ENCODE measurements around the gene RIOK3. TPM values are rescaled to one million over a fixed set of nuclear protein-coding genes. Genes with fewer than 3 reads are reported as not detected.

Gene RIOK3
- total RNA-seq, 1 experiment from 2014 or later, result 19.4 TPM

- TF ChIP-seq MAX (CRISPR knock-in tag; IDR thresholded peaks at IDR 0.05), result peak; percentile 85
- TF ChIP-seq CREM (CRISPR knock-in tag; IDR thresholded peaks at IDR 0.05), result peak; percentile 51; the same call in 1 of the 2 replicates
- peak; percentile 54; the same call in 1 of the 2 replicates for TF ChIP-seq FOXK1 (CRISPR knock-in tag; IDR thresholded peaks at IDR 0.05)
Measured at GRCh38 chr18:23437357-23438045, 15.6 kb upstream of the RIOK3 start (continued).

- CTCF ChIA-PET, result interaction anchor here (1.0 kb wide), 1 partner anchor 26 kb away, joined by 3 read pairs; no protein-coding TSS in a partner anchor
- no peak for TF ChIP-seq STAT6 (CRISPR knock-in tag; conservative IDR thresholded peaks at IDR 0.05; ENCODE audit: low read depth)
- no peak for TF ChIP-seq HMGXB4 (CRISPR knock-in tag; IDR thresholded peaks at IDR 0.05)
- no peak for TF ChIP-seq FOXP1 (CRISPR knock-in tag; IDR thresholded peaks at IDR 0.05; ENCODE audit: borderline replicate concordance)
- no peak for TF ChIP-seq CDX4 (CRISPR knock-in tag; IDR thresholded peaks at IDR 0.05; ENCODE audit: borderline replicate concordance)
- TF ChIP-seq USF2 (CRISPR knock-in tag; IDR thresholded peaks at IDR 0.05), result no peak
- no peak for TF ChIP-seq NFE2L1 (CRISPR knock-in tag; IDR thresholded peaks at IDR 0.05)
- TF ChIP-seq ZNF281 (CRISPR knock-in tag; IDR thresholded peaks at IDR 0.05), result no peak
- no peak for TF ChIP-seq ELF4 (CRISPR knock-in tag; IDR thresholded peaks at IDR 0.05; ENCODE audit: low read depth)
- TF ChIP-seq FOXJ3 (CRISPR knock-in tag; IDR thresholded peaks at IDR 0.05; ENCODE audit: borderline replicate concordance), result no peak
- TF ChIP-seq ZNF317 (CRISPR knock-in tag; IDR thresholded peaks at IDR 0.05; ENCODE audit: borderline replicate concordance, low read depth), result no peak
- no peak for TF ChIP-seq AR (CRISPR knock-in tag; IDR thresholded peaks at IDR 0.05)
- no peak for TF ChIP-seq PREB (CRISPR knock-in tag; IDR thresholded peaks at IDR 0.05; ENCODE audit: borderline replicate concordance)
- TF ChIP-seq ATF1 (CRISPR knock-in tag; IDR thresholded peaks at IDR 0.05), result no peak
- TF ChIP-seq PRRX2 (CRISPR knock-in tag; IDR thresholded peaks at IDR 0.05), result no peak
- peaks cover 11% of the 10 kb centered on the region for H3K27me3 Mint-ChIP-seq (ENCODE audit: low read depth)
- H3K27ac Mint-ChIP-seq, result no peak overlapping the region
- H3K36me3 Mint-ChIP-seq, result no peaks in the 10 kb centered on the region
- DNase-seq (ENCODE audit: low spot score) (no peak), ATAC-seq (no peak)
- H3K9me3 Mint-ChIP-seq, result peaks cover 7% of the 10 kb centered on the region; the same call in 1 of the 2 replicates
- H3K4me1 Mint-ChIP-seq, result peaks cover 7% of the 10 kb centered on the region
- peak overlapping the region; percentile 96 for H3K4me3 Mint-ChIP-seq
- POLR2A ChIA-PET, result no interaction called here
Measured at GRCh38 chr18:23438046-23438377, 15.1 kb upstream of the RIOK3 start.
